GM23338 (cell line): Measurements from ENCODE around the gene KDM6A. TPM values are rescaled to one million over a fixed set of nuclear protein-coding genes. Genes with fewer than 3 reads are reported as not detected.

Experiments used
- ATAC-seq: fragments of 200-7000 bp; cut with Tn5 transposase; 3 replicates; pipeline ENCODE4 v1.9.1; 2020
- DNase-seq: peaks from one replicate; pipeline ENCODE4 v3.0.0-alpha.2; 2015; ENCODE audit warnings: low spot score
- H2AFZ ChIP-seq: fragments of 200-600 bp; sonication (generic); 2 replicates; pipeline ENCODE4 v1.8.0; 2016; ENCODE audit warnings: antibody characterized with exemption, mild to moderate bottlenecking, moderate library complexity
- H3F3A ChIP-seq: fragments of 200-600 bp; sonication (generic); replicated peaks from 2 replicates; pipeline ENCODE4 v1.8.0; 2017; ENCODE audit warnings: antibody characterized with exemption, mixed run types, low read depth
- H3K27ac ChIP-seq: fragments of 200-600 bp; sonication (generic); 2 replicates; pipeline ENCODE4 v1.6.1; 2016; ENCODE audit warnings: low read depth
- H3K27me3 ChIP-seq: fragments of 200-600 bp; sonication (generic); 2 replicates; pipeline ENCODE4 v1.8.0; 2016; ENCODE audit warnings: mild to moderate bottlenecking, mixed run types, moderate library complexity; ENCODE audit not compliant: insufficient read depth
- H3K36me3 ChIP-seq: fragments of 200-600 bp; sonication (generic); 2 replicates; pipeline ENCODE4 v1.8.0; 2016; ENCODE audit warnings: mild to moderate bottlenecking; ENCODE audit not compliant: insufficient read depth
- H3K4me1 ChIP-seq: fragments of 200-600 bp; sonication (generic); 2 replicates; pipeline ENCODE4 v1.8.0; 2016; ENCODE audit warnings: mild to moderate bottlenecking, moderate library complexity; ENCODE audit not compliant: insufficient read depth
- H3K4me2 ChIP-seq: fragments of 200-600 bp; sonication (generic); 2 replicates; pipeline ENCODE4 v1.7.1; 2017; ENCODE audit warnings: mixed run types
- H3K4me3 ChIP-seq: fragments of 200-600 bp; sonication (generic); 2 replicates; pipeline ENCODE4 v1.6.1; 2016; ENCODE audit warnings: mixed run types
- H3K79me2 ChIP-seq: fragments of 200-600 bp; sonication (generic); replicated peaks from 2 replicates; pipeline ENCODE4 v1.8.0; 2017; ENCODE audit warnings: mild to moderate bottlenecking; ENCODE audit not compliant: insufficient read depth
- H3K9me2 ChIP-seq: fragments of 200-600 bp; sonication (generic); 2 replicates; pipeline ENCODE4 v1.8.0; 2017; ENCODE audit not compliant: insufficient read depth
- H4K20me1 ChIP-seq: fragments of 200-600 bp; sonication (generic); replicated peaks from 2 replicates; pipeline ENCODE4 v1.8.0; 2017; ENCODE audit warnings: mild to moderate bottlenecking; ENCODE audit not compliant: insufficient read depth
- H3K27ac Mint-ChIP-seq: 2 replicates; pipeline ENCODE4 v1.8.0; 2020; ENCODE audit warnings: inconsistent platforms, mild to moderate bottlenecking, moderate library complexity, mixed read lengths
- H3K27me3 Mint-ChIP-seq: 3 replicates; pipeline ENCODE4 v1.8.0; 2022; ENCODE audit warnings: low read depth, mild to moderate bottlenecking, moderate library complexity, mixed read lengths, inconsistent platforms; ENCODE audit not compliant: insufficient read depth, poor library complexity
- H3K36me3 Mint-ChIP-seq: 3 replicates; pipeline ENCODE4 v1.8.0; 2021; ENCODE audit warnings: low read depth, mild to moderate bottlenecking, inconsistent platforms, moderate library complexity, mixed read lengths
- H3K4me1 Mint-ChIP-seq: 3 replicates; pipeline ENCODE4 v1.8.0; 2020; ENCODE audit warnings: mild to moderate bottlenecking, inconsistent platforms, mixed read lengths
- H3K4me3 Mint-ChIP-seq: 3 replicates; pipeline ENCODE4 v1.8.0; 2021; ENCODE audit warnings: moderate library complexity, mild to moderate bottlenecking, inconsistent platforms, mixed read lengths
- H3K9me3 Mint-ChIP-seq: 3 replicates; pipeline ENCODE4 v1.8.0; 2020; ENCODE audit warnings: moderate library complexity, mild to moderate bottlenecking, inconsistent platforms, mixed read lengths
- CREB1 ChIP-seq: fragments of 250-450 bp; sonication (Bioruptor Pico); IDR thresholded peaks from 2 replicates; pipeline ENCODE4 v1.5.0; 2020; ENCODE audit warnings: low read depth, mild to moderate bottlenecking, moderate library complexity
- CTCF ChIP-seq, 2 experiments: fragments of 200-600 bp in 1 of 2; sonication (generic) in 1 of 2; conservative IDR thresholded peaks; 2 replicates each; pipeline versions ENCODE4 v1.5.1 to v1.6.1; 2016 to 2017; ENCODE audit warnings: antibody characterized with exemption in 2 of 2, low read depth in 2 of 2, mild to moderate bottlenecking in 2 of 2, moderate library complexity in 1 of 2
- ETS1 ChIP-seq: IDR thresholded peaks from 2 replicates; pipeline ENCODE4 v1.6.1; 2016; ENCODE audit warnings: antibody characterized with exemption
- EZH2 ChIP-seq: fragments of 200-600 bp; sonication (generic); IDR thresholded peaks from one replicate; pipeline ENCODE4 v1.8.0; 2017; ENCODE audit warnings: antibody characterized with exemption, mild to moderate bottlenecking, low read depth; ENCODE audit not compliant: unreplicated experiment
- EZH2phosphoT487 ChIP-seq: fragments of 200-600 bp; sonication (generic); IDR thresholded peaks from one replicate; pipeline ENCODE4 v1.8.1; 2018; ENCODE audit warnings: antibody characterized with exemption; ENCODE audit not compliant: unreplicated experiment
- JUNB ChIP-seq: IDR thresholded peaks from one replicate; pipeline ENCODE4 v1.6.1; 2016; ENCODE audit warnings: antibody characterized with exemption; ENCODE audit not compliant: unreplicated experiment
- NANOG ChIP-seq: IDR thresholded peaks from 2 replicates; pipeline ENCODE4 v1.6.1; 2016; ENCODE audit warnings: antibody characterized with exemption, borderline replicate concordance
- POLR2AphosphoS5 ChIP-seq: IDR thresholded peaks from 2 replicates; pipeline ENCODE4 v1.6.1; 2016; ENCODE audit warnings: antibody characterized with exemption, low read depth
- STAT1 ChIP-seq: IDR thresholded peaks from one replicate; pipeline ENCODE4 v1.6.1; 2016; ENCODE audit warnings: antibody characterized with exemption; ENCODE audit not compliant: unreplicated experiment
- ZNF114 ChIP-seq: fragments of 250-450 bp; sonication (Bioruptor Pico); IDR thresholded peaks from 2 replicates; pipeline ENCODE4 v1.5.0; 2020; ENCODE audit warnings: mild to moderate bottlenecking, moderate library complexity
- ZNF331 ChIP-seq: fragments of 250-450 bp; sonication (Bioruptor Pico); IDR thresholded peaks from 2 replicates; pipeline ENCODE4 v1.5.0; 2020; ENCODE audit warnings: low read depth, mild to moderate bottlenecking, moderate library complexity
- polyA plus RNA-seq: library from polyadenylated mRNA; unstranded; fragments of >200 nt; fragmentation: Nextera tagmentation; extraction: Ambion mirVana; gene quantifications from 2 replicates; pipeline ENCODE4 v1.2.1, GENCODE V29; 2016
- total RNA-seq: library from RNA; depleted of rRNA; stranded (reverse); fragments of >200 nt; shearing (Covaris generic); gene quantifications from 2 replicates; pipeline ENCODE4 v1.2.3, GENCODE V29; 2014
- TF ChIP-seq, protein P1 (sequence below): IDR thresholded peaks from one replicate; pipeline ENCODE4 v1.6.1; 2018; ENCODE audit warnings: antibody characterized with exemption; ENCODE audit not compliant: unreplicated experiment
- TF ChIP-seq, protein P2 (sequence below): fragments of 250-450 bp; sonication (Bioruptor Pico); IDR thresholded peaks from 2 replicates; pipeline ENCODE4 v1.5.0; 2020; ENCODE audit warnings: mild to moderate bottlenecking, moderate library complexity

Gene KDM6A
- total and polyA plus RNA-seq, 2 experiments from 2014 or later = 22.8 to 102 TPM

- Histone ChIP-seq H3K36me3 (no peaks in the 10 kb centered on the region), H4K20me1 (no peaks in the 10 kb centered on the region; the same call in none of the 2 replicates), H3K27ac (no peak overlapping the region), H3K4me1 (no peaks in the 10 kb centered on the region), H3K27me3 (no peaks in the 10 kb centered on the region), H2AFZ (no peak overlapping the region), H3F3A (no peaks in the 10 kb centered on the region), H3K4me2 (no peak overlapping the region), H3K79me2 (peaks cover 87% of the 10 kb centered on the region), H3K4me3 (no peak overlapping the region), H3K9me2 (no peaks in the 10 kb centered on the region)
- peaks cover 12% of the 10 kb centered on the region; the same call in 2 of the 3 replicates for H3K9me3 Mint-ChIP-seq
- H3K27ac Mint-ChIP-seq = no peak overlapping the region
- TF ChIP-seq, protein P1, sequence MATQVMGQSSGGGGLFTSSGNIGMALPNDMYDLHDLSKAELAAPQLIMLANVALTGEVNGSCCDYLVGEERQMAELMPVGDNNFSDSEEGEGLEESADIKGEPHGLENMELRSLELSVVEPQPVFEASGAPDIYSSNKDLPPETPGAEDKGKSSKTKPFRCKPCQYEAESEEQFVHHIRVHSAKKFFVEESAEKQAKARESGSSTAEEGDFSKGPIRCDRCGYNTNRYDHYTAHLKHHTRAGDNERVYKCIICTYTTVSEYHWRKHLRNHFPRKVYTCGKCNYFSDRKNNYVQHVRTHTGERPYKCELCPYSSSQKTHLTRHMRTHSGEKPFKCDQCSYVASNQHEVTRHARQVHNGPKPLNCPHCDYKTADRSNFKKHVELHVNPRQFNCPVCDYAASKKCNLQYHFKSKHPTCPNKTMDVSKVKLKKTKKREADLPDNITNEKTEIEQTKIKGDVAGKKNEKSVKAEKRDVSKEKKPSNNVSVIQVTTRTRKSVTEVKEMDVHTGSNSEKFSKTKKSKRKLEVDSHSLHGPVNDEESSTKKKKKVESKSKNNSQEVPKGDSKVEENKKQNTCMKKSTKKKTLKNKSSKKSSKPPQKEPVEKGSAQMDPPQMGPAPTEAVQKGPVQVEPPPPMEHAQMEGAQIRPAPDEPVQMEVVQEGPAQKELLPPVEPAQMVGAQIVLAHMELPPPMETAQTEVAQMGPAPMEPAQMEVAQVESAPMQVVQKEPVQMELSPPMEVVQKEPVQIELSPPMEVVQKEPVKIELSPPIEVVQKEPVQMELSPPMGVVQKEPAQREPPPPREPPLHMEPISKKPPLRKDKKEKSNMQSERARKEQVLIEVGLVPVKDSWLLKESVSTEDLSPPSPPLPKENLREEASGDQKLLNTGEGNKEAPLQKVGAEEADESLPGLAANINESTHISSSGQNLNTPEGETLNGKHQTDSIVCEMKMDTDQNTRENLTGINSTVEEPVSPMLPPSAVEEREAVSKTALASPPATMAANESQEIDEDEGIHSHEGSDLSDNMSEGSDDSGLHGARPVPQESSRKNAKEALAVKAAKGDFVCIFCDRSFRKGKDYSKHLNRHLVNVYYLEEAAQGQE = no peak
- no peak for TF ChIP-seq NANOG
- no peak for TF ChIP-seq ZNF114 (CRISPR knock-in tag)
- TF ChIP-seq CREB1 = no peak
- no peak for TF ChIP-seq ETS1
- TF ChIP-seq CTCF (conservative IDR thresholded peaks at IDR 0.05; ENCODE audit: low read depth in 2 of 2) = no peak
- no peak for TF ChIP-seq POLR2AphosphoS5
- TF ChIP-seq STAT1 = no peak
- no peak for TF ChIP-seq JUNB
- TF ChIP-seq EZH2phosphoT487 = no peak
- TF ChIP-seq EZH2 = no peak
- TF ChIP-seq, protein P2, sequence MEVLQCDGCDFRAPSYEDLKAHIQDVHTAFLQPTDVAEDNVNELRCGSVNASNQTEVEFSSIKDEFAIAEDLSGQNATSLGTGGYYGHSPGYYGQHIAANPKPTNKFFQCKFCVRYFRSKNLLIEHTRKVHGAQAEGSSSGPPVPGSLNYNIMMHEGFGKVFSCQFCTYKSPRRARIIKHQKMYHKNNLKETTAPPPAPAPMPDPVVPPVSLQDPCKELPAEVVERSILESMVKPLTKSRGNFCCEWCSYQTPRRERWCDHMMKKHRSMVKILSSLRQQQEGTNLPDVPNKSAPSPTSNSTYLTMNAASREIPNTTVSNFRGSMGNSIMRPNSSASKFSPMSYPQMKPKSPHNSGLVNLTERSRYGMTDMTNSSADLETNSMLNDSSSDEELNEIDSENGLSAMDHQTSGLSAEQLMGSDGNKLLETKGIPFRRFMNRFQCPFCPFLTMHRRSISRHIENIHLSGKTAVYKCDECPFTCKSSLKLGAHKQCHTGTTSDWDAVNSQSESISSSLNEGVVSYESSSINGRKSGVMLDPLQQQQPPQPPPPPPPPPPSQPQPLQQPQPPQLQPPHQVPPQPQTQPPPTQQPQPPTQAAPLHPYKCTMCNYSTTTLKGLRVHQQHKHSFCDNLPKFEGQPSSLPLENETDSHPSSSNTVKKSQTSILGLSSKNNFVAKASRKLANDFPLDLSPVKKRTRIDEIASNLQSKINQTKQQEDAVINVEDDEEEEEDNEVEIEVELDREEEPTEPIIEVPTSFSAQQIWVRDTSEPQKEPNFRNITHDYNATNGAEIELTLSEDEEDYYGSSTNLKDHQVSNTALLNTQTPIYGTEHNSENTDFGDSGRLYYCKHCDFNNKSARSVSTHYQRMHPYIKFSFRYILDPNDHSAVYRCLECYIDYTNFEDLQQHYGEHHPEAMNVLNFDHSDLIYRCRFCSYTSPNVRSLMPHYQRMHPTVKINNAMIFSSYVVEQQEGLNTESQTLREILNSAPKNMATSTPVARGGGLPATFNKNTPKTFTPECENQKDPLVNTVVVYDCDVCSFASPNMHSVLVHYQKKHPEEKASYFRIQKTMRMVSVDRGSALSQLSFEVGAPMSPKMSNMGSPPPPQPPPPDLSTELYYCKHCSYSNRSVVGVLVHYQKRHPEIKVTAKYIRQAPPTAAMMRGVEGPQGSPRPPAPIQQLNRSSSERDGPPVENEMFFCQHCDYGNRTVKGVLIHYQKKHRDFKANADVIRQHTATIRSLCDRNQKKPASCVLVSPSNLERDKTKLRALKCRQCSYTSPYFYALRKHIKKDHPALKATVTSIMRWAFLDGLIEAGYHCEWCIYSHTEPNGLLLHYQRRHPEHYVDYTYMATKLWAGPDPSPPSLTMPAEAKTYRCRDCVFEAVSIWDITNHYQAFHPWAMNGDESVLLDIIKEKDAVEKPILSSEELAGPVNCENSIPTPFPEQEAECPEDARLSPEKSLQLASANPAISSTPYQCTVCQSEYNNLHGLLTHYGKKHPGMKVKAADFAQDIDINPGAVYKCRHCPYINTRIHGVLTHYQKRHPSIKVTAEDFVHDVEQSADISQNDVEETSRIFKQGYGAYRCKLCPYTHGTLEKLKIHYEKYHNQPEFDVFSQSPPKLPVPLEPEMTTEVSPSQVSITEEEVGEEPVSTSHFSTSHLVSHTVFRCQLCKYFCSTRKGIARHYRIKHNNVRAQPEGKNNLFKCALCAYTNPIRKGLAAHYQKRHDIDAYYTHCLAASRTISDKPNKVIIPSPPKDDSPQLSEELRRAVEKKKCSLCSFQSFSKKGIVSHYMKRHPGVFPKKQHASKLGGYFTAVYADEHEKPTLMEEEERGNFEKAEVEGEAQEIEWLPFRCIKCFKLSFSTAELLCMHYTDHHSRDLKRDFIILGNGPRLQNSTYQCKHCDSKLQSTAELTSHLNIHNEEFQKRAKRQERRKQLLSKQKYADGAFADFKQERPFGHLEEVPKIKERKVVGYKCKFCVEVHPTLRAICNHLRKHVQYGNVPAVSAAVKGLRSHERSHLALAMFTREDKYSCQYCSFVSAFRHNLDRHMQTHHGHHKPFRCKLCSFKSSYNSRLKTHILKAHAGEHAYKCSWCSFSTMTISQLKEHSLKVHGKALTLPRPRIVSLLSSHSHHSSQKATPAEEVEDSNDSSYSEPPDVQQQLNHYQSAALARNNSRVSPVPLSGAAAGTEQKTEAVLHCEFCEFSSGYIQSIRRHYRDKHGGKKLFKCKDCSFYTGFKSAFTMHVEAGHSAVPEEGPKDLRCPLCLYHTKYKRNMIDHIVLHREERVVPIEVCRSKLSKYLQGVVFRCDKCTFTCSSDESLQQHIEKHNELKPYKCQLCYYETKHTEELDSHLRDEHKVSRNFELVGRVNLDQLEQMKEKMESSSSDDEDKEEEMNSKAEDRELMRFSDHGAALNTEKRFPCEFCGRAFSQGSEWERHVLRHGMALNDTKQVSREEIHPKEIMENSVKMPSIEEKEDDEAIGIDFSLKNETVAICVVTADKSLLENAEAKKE = no peak
- no peak for TF ChIP-seq ZNF331 (CRISPR knock-in tag)
- H3K4me1 Mint-ChIP-seq = no peaks in the 10 kb centered on the region
- DNase-seq (no peak), ATAC-seq (no peak)
- peaks cover 19% of the 10 kb centered on the region; the same call in 2 of the 3 replicates for H3K36me3 Mint-ChIP-seq
- peaks cover 2% of the 10 kb centered on the region for H3K27me3 Mint-ChIP-seq
- no peak overlapping the region for H3K4me3 Mint-ChIP-seq
Observed at GRCh38 chrX:44915361-44915868, 42.4 kb downstream of the KDM6A start.
